ENCODE results near the gene LRRC8D.

The LRRC8D gene

DNA sequence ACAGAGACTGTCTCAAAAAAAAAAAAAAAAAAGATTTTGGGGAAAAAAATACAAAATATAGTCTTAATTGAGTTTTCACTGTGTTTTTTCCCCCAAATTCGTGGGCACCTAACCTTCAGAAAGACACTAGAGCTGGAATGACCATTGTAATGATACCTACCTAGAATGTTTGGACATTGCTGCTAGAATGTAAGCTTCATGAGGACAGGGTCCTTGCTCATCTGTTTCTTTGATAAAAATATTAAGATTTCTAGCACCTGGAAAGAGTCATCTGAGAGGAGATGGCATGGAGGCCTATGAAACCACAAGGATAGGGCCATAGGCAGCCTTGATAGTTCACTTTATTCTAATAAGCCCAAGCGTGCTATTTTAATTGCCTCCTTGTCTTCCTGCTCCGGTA, 6.5 kb downstream of the LRRC8D start:
- DNase-seq (ENCODE audit: extremely low spot score), result no peak
- TF ChIP-seq CTBP1 (IDR thresholded peaks at IDR 0.05; ENCODE audit: borderline replicate concordance), result no peak
- no peak for TF ChIP-seq FOXM1 (IDR thresholded peaks at IDR 0.05; ENCODE audit: borderline replicate concordance)
- no peak for TF ChIP-seq FOXA1 (IDR thresholded peaks at IDR 0.05)
- no peak for TF ChIP-seq BHLHE40 (IDR thresholded peaks at IDR 0.05; ENCODE audit: borderline replicate concordance)
- TF ChIP-seq ELF4 (IDR thresholded peaks at IDR 0.05), result no peak
- no peak for TF ChIP-seq ZNF384 (IDR thresholded peaks at IDR 0.05)
- TF ChIP-seq FOXK2 (IDR thresholded peaks at IDR 0.05), result no peak
- TF ChIP-seq, protein P1, sequence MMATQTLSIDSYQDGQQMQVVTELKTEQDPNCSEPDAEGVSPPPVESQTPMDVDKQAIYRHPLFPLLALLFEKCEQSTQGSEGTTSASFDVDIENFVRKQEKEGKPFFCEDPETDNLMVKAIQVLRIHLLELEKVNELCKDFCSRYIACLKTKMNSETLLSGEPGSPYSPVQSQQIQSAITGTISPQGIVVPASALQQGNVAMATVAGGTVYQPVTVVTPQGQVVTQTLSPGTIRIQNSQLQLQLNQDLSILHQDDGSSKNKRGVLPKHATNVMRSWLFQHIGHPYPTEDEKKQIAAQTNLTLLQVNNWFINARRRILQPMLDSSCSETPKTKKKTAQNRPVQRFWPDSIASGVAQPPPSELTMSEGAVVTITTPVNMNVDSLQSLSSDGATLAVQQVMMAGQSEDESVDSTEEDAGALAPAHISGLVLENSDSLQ (IDR thresholded peaks at IDR 0.05), result no peak
- no peak for TF ChIP-seq L3MBTL2 (conservative IDR thresholded peaks at IDR 0.05)
- TF ChIP-seq TARDBP (IDR thresholded peaks at IDR 0.05), result no peak
- POLR2A ChIA-PET, result interaction anchor here (0.6 kb wide), 1 partner anchor 259 kb away, joined by 3 read pairs; no protein-coding TSS in a partner anchor
- CTCF ChIA-PET, result no interaction called here

DNA sequence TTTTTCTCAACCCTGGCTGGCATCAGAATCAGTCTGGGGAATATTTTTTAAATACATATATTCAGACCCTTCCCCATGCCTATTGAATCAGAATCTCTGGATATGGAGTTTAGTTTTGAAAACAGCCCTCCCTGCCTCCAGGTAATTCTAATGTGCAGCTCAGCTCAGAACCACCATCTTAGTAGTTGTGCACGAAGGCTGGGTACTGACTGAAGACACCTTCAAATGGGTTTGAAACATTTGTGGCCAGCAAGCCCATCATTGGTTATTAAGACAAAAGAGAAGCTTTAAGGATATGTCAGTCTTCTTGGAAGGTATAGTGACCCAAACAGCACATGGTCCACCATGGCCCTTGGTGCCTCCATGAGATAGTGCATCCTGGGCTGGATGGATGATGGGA, 7.1 kb downstream of the LRRC8D start:
- TF ChIP-seq SP1 (IDR thresholded peaks at IDR 0.05), result no peak
- TF ChIP-seq BHLHE40 (IDR thresholded peaks at IDR 0.05; ENCODE audit: borderline replicate concordance), result no peak
- no peak for TF ChIP-seq FOXM1 (IDR thresholded peaks at IDR 0.05; ENCODE audit: borderline replicate concordance)
- no peak for TF ChIP-seq LEF1 (IDR thresholded peaks at IDR 0.05; ENCODE audit: borderline replicate concordance)
- TF ChIP-seq ZNF384 (IDR thresholded peaks at IDR 0.05), result no peak
- no peak for TF ChIP-seq CTBP1 (IDR thresholded peaks at IDR 0.05; ENCODE audit: borderline replicate concordance)
- TF ChIP-seq ARNT (IDR thresholded peaks at IDR 0.05), result no peak
- TF ChIP-seq HDGF (IDR thresholded peaks at IDR 0.05; ENCODE audit: borderline replicate concordance), result no peak
- TF ChIP-seq ELF4 (IDR thresholded peaks at IDR 0.05), result no peak
- no peak for TF ChIP-seq FOXA1 (IDR thresholded peaks at IDR 0.05)
- TF ChIP-seq, protein P1 (IDR thresholded peaks at IDR 0.05), result no peak
- no peak for TF ChIP-seq L3MBTL2 (conservative IDR thresholded peaks at IDR 0.05)
- no peak for TF ChIP-seq NFRKB (IDR thresholded peaks at IDR 0.05)
- TF ChIP-seq TARDBP (IDR thresholded peaks at IDR 0.05), result no peak
- no peak for TF ChIP-seq FOXK2 (IDR thresholded peaks at IDR 0.05)
- TF ChIP-seq SUZ12 (IDR thresholded peaks at IDR 0.05), result no peak
- CTCF ChIA-PET, result no interaction called here
- POLR2A ChIA-PET, result interaction anchor here (0.6 kb wide), 1 partner anchor 259 kb away, joined by 3 read pairs; no protein-coding TSS in a partner anchor
- DNase-seq (ENCODE audit: extremely low spot score), result no peak

DNA sequence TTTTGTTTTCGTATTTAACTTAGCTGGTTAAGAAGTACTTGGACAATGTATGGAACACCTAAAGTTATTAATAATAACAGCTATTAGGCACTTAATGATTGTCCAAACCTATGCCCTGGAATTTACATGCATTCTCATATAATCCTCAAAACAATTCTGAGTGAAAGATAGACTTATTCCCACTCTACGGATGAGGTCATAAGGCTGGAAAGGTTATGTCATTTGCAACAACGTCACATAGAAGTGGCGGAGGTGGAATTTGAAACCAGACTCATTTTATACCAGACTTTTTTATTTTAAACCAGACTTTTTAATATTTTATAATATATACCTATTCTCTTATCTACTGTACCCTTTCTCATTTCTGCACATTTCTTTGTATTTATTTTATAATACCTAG, 8.4 kb downstream of the LRRC8D start:
- TF ChIP-seq NFRKB (IDR thresholded peaks at IDR 0.05) (no peak), TARDBP (IDR thresholded peaks at IDR 0.05) (no peak), ELF4 (IDR thresholded peaks at IDR 0.05) (no peak)
- CTCF ChIA-PET, result no interaction called here
- no peak for DNase-seq (ENCODE audit: extremely low spot score)
- POLR2A ChIA-PET, result no interaction called here

DNA sequence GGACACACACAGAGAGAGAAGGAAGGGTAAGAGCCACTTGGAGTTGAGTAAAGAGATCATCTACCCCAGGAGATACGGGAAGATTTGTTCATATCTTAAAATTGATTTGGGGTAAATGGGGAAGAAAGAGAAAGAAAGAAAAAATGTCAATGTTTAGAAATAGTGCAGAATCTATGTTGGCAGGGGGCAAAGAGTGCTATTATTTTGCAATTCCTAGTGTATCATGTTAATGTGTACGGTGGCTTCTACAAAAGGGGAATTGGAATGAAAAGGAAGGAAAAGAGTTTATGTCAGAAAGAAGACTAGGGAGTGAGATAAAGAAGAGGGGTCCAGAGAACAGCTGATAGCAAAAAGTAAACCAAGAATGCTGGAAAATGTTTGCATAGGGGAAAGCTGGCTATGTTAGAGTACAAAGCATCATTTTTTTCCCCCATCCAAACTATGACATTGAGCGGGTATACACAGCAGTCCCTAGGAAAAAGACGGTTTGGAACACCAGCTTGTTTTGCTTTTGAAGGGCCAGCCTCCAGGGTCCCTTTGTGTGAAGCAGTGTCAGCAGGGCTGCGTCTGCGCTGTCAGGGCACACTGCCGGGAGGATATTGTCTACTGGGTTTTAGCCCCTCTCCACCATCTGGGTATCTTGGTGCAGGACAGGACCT, 10.8 kb downstream of the LRRC8D start:
- POLR2A ChIA-PET, result no interaction called here
- DNase-seq (ENCODE audit: extremely low spot score), result no peak
- no peak for TF ChIP-seq CTBP1 (IDR thresholded peaks at IDR 0.05; ENCODE audit: borderline replicate concordance)
- TF ChIP-seq, protein P1 (IDR thresholded peaks at IDR 0.05), result no peak
- no peak for TF ChIP-seq FOXK2 (IDR thresholded peaks at IDR 0.05)
- TF ChIP-seq SUZ12 (IDR thresholded peaks at IDR 0.05), result no peak
- no peak for TF ChIP-seq SP1 (IDR thresholded peaks at IDR 0.05)
- TF ChIP-seq HDGF (IDR thresholded peaks at IDR 0.05; ENCODE audit: borderline replicate concordance), result no peak
- CTCF ChIA-PET, result no interaction called here

DNA sequence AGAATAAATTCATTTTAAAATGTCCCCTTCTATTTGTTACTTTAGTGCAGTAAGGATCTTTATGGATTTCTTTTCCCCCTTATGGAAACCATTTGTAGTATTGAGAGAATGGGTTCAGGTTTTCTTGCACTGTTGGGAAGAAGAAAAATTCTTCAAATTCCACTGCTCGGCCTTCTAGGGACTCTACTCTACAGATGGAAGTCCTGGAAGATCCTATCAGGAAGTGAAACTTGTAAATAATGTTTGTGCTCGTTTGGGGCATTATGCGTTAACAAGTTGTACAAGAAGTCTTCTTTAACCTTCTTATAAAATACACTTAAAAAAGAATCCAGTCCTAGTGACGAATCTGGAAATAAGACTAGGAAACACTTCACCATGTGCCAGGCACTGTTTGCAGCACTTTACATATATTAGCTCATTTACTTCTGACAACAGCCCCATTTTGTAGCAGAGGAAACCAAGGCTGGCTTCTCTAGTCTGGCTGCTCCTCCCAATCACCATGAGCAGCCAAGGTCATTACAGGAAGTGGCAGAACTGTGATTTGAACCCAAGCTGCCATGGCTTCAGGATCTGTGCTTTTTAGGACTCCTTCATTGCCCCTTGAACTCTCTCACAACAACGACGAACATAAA, 11.8 kb downstream of the LRRC8D start:
- POLR2A ChIA-PET, result interaction anchor here (4.2 kb wide), 1 partner anchor 11 kb away, joined by 17 read pairs; the partner anchor contains the start of gene LRRC8D

More for the DNA sequence above, 11.8 kb downstream of the LRRC8D start:
- TF ChIP-seq, protein P1 (IDR thresholded peaks at IDR 0.05), result no peak
- TF ChIP-seq ZNF384 (IDR thresholded peaks at IDR 0.05) (no peak), FOXA1 (IDR thresholded peaks at IDR 0.05) (no peak), FOXM1 (IDR thresholded peaks at IDR 0.05; ENCODE audit: borderline replicate concordance) (no peak), TARDBP (IDR thresholded peaks at IDR 0.05) (no peak), HDGF (IDR thresholded peaks at IDR 0.05; ENCODE audit: borderline replicate concordance) (no peak), SUZ12 (IDR thresholded peaks at IDR 0.05) (no peak), NFRKB (IDR thresholded peaks at IDR 0.05) (no peak), ARNT (IDR thresholded peaks at IDR 0.05) (no peak), SP1 (IDR thresholded peaks at IDR 0.05) (no peak), CTBP1 (IDR thresholded peaks at IDR 0.05; ENCODE audit: borderline replicate concordance) (no peak), FOXK2 (IDR thresholded peaks at IDR 0.05) (no peak), ELF4 (IDR thresholded peaks at IDR 0.05) (no peak), LEF1 (IDR thresholded peaks at IDR 0.05; ENCODE audit: borderline replicate concordance) (no peak), BHLHE40 (IDR thresholded peaks at IDR 0.05; ENCODE audit: borderline replicate concordance) (no peak), L3MBTL2 (conservative IDR thresholded peaks at IDR 0.05) (no peak)
- DNase-seq (ENCODE audit: extremely low spot score), result no peak
- CTCF ChIA-PET, result interaction anchor here (1.2 kb wide), 1 partner anchor 9 kb away, joined by 3 read pairs; no protein-coding TSS in a partner anchor

Measured in HEK293T (cell line).